T-helper 1 cell treated with Interleukin-12 subunit alpha and Interleukin-12 subunit beta and Interleukin-4 antibody, amounts not matched to agents 30 μg/mL and 1 μg/mL, for 36 hours (primary cell): ENCODE data around the gene MTOR.
"Not testable (repeated sequence)": the region's sequence is repeated elsewhere in the genome, so short reads cannot be mapped to it uniquely, and the experiment has no call there.

Experiments
- H3K27ac Mint-ChIP-seq: one replicate; pipeline ENCODE4 v1.8.0; 2021; ENCODE audit warnings: mild to moderate bottlenecking, mixed read lengths
- H3K27me3 Mint-ChIP-seq: one replicate; pipeline ENCODE4 v1.8.0; 2021; ENCODE audit warnings: low read depth, mixed read lengths
- H3K36me3 Mint-ChIP-seq: one replicate; pipeline ENCODE4 v1.8.0; 2021; ENCODE audit warnings: low read depth, mixed read lengths
- H3K4me1 Mint-ChIP-seq: one replicate; pipeline ENCODE4 v1.8.0; 2021; ENCODE audit warnings: low read depth, mixed read lengths
- H3K4me3 Mint-ChIP-seq: one replicate; pipeline ENCODE4 v1.8.0; 2021; ENCODE audit warnings: mild to moderate bottlenecking, moderate library complexity, mixed read lengths
- H3K9me3 Mint-ChIP-seq: one replicate; pipeline ENCODE4 v1.8.0; 2021; ENCODE audit warnings: mixed read lengths

The MTOR gene

DNA sequence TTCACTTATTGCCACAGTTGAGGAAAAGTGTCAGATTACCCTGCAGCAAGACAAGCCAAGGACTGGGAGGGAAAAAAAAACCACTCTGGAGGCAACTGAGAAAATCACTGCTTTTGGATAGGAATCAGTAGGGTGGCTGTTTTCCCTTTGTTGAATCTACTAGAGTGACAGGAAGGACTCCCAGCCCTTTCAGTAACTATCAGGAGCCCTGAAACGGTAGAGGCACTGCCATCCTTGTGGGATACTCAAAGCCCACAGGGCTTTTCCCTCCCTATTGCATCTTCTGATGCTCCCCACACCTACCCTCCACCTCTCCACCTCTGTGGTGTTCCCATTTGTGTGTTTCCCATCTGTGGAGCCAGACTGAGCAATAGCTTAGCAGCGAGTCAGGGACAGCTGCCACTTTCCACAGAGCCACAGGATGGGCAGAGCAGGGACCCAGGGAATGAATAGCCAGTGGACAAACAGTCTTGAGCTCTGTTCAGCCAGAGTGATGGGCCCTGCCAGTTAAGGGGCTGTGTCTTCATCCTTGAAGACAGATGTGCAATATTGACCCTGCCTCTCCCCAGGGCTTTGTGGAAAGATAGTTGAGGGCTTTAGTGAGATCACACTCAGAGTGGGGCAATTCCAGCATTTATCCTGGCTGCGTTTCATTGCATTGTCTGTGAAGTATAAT, 24.5 kb upstream of the MTOR start:
- no peaks in the 10 kb centered on the region for H3K27me3 Mint-ChIP-seq
- peaks cover 41% of the 10 kb centered on the region for H3K4me1 Mint-ChIP-seq
- H3K27ac Mint-ChIP-seq, result no peak overlapping the region
- peaks cover 50% of the 10 kb centered on the region for H3K36me3 Mint-ChIP-seq
- no peak overlapping the region for H3K4me3 Mint-ChIP-seq
- H3K9me3 Mint-ChIP-seq, result peaks cover 4% of the 10 kb centered on the region

DNA sequence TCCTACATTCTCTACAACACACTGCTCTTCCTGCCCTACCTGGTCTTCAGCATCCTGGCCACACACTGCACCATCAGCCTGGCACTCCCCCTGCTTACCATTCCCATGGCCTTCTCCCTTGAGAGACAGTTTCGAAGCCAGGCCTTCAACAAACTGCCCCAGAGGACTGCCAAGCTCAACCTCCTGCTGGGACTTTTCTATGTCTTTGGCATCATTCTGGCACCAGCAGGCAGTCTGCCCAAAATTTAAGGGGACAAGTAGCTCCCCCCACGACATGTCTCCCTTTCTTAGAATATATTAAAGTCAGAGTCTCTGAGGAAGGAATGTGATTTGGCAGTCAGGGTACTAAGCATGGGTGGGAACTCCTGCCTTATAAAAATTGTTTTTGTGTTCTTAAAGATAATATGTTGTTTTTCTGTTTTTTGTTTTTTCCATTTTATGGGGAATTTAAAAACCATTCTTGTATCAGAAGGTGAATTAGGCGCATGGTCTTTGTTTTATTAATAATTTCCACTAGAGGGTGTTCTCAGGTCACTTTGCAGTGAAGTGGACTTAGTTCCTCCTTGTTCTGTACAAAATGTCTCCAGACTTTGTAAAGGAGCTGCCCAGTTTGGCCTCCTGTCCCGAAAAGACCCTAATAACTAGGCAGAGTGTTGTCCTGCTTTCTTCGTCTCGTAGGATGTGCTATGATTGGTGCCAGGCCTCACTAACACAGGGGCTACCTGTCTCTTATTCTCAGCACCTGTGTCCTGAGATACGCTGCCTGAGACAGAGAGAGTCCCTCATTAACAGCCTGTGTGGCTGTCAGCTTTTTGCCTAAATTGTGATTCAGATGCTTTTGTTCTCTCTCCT, 23.8 kb upstream of the MTOR start:
- Mint-ChIP-seq H3K27me3 (no peaks in the 10 kb centered on the region), H3K4me1 (peaks cover 45% of the 10 kb centered on the region), H3K4me3 (no peak overlapping the region), H3K27ac (peak overlapping the region; percentile 21), H3K9me3 (peaks cover 4% of the 10 kb centered on the region), H3K36me3 (peaks cover 51% of the 10 kb centered on the region)

DNA sequence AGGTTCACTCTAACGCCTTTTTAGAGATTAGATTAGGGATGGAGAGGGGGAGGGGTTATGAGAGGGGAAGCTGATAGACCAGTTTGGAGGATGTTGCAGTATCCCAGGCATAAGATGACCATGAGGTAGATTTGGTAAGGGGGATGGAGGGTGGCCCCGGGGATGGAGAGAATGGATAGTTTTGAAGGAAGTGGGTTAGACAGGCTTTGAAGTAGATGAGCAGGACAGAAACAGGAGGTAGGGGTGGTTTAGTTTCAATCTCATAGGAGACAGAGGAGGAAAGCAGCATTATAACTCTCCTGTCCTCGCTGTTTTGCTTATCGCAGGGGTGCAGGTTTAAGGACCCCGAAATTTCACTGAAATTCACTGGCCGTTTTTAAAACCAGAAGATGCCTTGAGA, 22.4 kb upstream of the MTOR start:
- peaks cover 54% of the 10 kb centered on the region for H3K4me1 Mint-ChIP-seq
- H3K9me3 Mint-ChIP-seq, result peaks cover 4% of the 10 kb centered on the region
- no peaks in the 10 kb centered on the region for H3K27me3 Mint-ChIP-seq
- H3K4me3 Mint-ChIP-seq, result peak overlapping the region; percentile 37
- peaks cover 59% of the 10 kb centered on the region for H3K36me3 Mint-ChIP-seq
- H3K27ac Mint-ChIP-seq, result peak overlapping the region; percentile 53

DNA sequence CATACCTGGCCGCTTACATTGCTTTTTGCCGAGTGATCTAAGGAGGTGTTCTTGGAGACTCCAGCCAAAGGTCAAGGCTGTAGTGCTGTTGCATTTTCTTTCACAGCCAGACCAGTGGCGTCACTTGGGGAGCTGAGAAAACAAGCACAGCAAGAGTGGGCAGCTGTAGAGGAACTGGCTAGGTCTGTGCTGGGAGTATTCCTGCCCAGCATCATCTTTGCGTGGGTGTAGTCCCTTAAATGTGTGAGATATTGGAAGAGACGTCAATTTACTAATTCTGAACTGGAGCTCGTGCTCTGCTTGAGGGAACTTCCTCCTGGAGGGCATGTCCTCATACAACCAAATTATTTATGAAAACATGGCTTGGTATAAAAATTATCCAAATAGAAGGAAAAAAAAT, 20.8 kb upstream of the MTOR start:
- peaks cover 53% of the 10 kb centered on the region for H3K36me3 Mint-ChIP-seq
- no peaks in the 10 kb centered on the region for H3K27me3 Mint-ChIP-seq
- no peak overlapping the region for H3K4me3 Mint-ChIP-seq
- peaks cover 57% of the 10 kb centered on the region for H3K4me1 Mint-ChIP-seq
- peaks cover 4% of the 10 kb centered on the region for H3K9me3 Mint-ChIP-seq
- no peak overlapping the region for H3K27ac Mint-ChIP-seq

DNA sequence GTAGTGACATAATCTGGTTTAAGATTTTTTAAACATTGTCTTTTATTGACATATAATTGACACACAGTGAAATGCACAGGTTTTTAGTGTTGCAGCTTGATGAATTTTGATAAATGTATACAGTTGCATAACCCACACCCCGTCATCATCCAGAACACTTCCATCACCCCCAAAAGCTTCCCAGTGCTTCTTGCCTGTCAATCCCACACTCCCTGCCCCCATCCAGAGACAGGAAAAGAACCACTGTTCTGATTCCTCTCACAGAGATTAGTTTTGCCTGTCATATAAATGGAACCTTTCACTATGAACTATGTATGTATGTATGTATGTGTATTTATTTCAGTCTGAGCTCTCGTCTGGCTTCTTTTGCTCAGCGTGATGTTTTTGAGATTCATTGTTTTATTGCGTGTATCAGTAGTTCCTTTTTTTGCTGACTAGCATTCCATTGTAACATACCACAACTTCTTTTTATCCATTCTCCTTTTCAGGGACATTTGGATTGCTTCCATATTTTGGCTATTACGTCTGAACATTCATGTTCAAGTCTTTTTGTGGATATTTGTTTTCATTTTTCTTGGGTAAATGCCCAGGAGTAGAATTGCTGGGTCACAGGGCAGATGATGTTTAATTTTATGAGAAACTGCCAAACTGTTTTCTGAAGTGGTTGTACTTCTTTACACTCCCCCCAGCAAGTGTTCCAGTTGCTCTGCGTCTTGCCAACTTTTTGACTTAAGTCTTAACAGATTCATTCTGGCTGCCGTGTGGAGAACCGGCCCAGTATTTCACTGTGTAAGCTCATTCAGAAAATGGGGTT, 19.4 kb upstream of the MTOR start:
- Mint-ChIP-seq H3K36me3 (peaks cover 53% of the 10 kb centered on the region), H3K27me3 (no peaks in the 10 kb centered on the region), H3K9me3 (peaks cover 4% of the 10 kb centered on the region), H3K4me1 (peaks cover 57% of the 10 kb centered on the region), H3K4me3 (peak overlapping the region; percentile 58), H3K27ac (peak overlapping the region; percentile 80)

DNA sequence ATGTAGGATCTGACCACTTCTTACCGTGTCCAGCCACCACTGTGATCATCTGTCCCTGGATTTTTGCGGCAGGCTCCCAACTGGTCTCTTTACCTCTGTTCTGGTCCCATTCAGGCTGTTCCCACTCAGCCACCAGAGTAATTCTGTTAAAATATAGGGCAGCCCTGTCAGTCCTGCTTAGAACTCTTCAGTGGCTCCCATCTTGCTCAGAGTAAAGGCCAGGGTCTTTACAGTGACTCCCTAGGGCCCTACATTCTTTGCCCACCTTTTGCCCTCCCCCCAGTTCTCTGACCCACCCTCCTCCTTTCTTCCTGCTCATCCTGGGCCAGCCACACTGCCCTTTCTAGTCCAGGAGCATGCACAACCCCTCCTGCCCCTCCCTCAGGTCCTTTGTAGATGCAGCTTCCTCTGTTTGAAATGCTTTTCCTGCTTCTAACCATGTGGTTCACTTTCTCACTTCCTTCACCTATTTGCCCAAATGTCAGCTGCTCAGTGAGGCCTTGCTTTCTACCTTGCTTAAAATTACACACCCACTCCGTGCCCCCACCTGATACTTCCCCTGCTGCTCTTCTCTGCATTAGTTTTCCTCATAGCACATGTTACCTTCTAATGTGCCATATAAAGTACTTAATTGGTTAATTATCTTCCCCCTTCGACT, 18.5 kb upstream of the MTOR start:
- Mint-ChIP-seq H3K27me3 (no peaks in the 10 kb centered on the region), H3K4me1 (peaks cover 57% of the 10 kb centered on the region), H3K27ac (peak overlapping the region; percentile 80), H3K36me3 (peaks cover 51% of the 10 kb centered on the region), H3K9me3 (peaks cover 4% of the 10 kb centered on the region), H3K4me3 (peak overlapping the region; percentile 58)

DNA sequence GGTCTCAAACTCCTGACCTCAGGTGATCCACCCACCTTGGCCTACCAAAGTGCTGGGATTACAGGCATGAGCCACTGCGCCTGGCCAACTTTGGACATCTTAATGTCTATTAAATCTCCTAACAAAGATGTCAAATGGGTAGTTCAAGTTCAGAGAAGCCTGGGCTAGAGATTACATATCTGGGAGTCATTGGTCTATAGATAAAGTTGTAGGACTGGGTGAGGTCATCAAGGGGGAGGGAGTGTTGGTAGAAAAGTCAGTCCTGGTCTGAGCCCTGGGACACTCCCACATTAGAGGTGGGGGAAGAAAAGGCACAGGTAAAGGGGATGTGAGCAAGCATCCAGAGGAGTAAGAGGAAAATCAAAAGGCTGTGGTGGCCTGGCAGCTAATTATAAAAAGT, 17.3 kb upstream of the MTOR start:
- H3K9me3 Mint-ChIP-seq, result peaks cover 4% of the 10 kb centered on the region
- H3K4me1 Mint-ChIP-seq, result peaks cover 55% of the 10 kb centered on the region
- peaks cover 50% of the 10 kb centered on the region for H3K36me3 Mint-ChIP-seq
- no peaks in the 10 kb centered on the region for H3K27me3 Mint-ChIP-seq
- H3K27ac Mint-ChIP-seq, result peak overlapping the region; percentile 60
- H3K4me3 Mint-ChIP-seq, result no peak overlapping the region

DNA sequence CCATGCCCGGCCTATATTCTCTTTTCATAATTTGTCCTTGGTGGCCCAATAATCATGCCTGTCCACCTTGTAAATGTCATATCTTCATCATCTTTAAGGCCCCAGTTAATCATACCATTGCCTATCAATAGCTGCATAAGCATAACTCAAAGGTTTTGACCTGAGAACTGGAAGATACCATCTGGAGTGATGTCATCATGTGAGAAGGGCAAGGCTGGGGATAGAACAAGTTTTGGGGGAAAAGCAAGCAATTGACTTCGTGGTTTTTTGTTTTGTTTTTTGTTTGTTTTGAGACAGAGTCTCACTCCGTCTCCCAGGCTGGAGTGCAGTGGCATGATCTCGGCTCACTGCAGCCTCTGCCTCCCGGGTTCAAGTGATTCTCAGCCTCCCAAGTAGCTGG, 16.8 kb upstream of the MTOR start:
- Mint-ChIP-seq H3K4me3 (no peak overlapping the region), H3K27ac (no peak overlapping the region), H3K27me3 (no peaks in the 10 kb centered on the region), H3K36me3 (peaks cover 50% of the 10 kb centered on the region), H3K9me3 (peaks cover 4% of the 10 kb centered on the region), H3K4me1 (peaks cover 51% of the 10 kb centered on the region)

DNA sequence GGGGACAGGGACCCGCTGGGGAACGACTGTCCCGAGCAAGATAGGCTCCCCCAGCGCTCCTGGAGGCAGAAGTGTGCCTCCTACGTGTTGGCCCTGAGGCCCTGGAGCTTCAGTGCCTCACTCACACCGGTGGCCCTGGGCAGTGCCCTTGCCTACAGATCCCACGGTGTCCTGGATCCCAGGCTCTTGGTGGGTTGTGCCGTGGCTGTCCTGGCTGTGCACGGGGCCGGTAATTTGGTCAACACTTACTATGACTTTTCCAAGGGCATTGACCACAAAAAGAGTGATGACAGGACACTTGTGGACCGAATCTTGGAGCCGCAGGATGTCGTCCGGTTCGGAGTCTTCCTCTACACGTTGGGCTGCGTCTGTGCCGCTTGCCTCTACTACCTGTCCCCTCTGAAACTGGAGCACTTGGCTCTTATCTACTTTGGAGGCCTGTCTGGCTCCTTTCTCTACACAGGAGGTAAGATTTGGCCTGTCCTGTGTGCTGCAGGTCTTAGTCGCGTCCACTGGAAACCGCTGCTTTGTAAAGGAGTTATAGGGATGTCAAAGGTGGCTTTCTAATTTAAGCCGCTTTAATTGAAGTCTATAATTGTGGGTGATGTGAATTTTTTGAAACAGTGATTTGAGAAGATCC, 11.4 kb upstream of the MTOR start:
- Mint-ChIP-seq H3K27me3 (no peaks in the 10 kb centered on the region), H3K4me1 (peaks cover 20% of the 10 kb centered on the region), H3K9me3 (no peaks in the 10 kb centered on the region), H3K27ac (peak overlapping the region; percentile 87), H3K36me3 (peaks cover 16% of the 10 kb centered on the region), H3K4me3 (peak overlapping the region; percentile 89)

DNA sequence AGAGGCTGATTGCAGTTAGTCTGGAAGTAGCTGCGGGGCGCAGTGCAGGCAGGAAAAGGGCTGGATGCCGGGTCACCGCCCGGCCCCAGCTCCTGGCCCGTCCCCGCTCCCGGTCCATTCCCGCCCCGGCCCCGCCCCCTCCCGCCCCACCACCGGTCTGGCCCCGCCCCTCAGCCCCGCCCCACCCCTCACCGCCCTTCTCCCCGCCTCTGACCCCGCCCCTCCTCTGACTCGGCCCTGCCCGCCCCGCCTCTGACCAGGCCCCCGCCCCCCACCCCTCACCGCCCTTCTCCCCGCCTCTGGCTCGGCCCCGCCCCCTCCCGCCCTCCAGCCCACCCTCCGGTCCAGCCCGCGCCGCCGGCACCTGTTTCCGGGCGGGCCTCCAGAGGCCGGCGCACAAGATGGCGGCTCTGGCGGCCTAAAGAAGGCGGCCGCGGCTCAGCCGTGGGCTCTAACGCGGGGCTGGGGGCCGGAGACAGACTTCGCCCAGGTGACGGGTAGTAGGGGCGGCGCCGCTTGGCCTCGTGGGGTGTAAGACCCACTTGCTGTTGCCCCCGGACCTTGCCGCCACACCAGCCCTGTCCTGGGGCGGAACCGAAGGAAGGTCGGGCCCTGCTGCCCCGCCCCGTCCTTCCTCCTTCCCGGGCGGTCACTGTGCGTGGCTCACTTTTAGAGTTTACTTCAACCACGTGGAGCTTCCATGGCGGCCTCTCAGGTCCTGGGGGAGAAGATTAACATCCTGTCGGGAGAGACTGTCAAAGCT, 10.7 kb upstream of the MTOR start, which contains the start of gene UBIAD1:
UBIAD1 (plus strand) TSS at position 367 of the 763 bp plus-strand sequence; CDS start at position 701, 334 bp downstream.
- Mint-ChIP-seq H3K36me3 (peaks cover 16% of the 10 kb centered on the region), H3K27ac (peak within 1 kb of the TSS; percentile 87), H3K9me3 (no peaks in the 10 kb centered on the region), H3K4me3 (peak within 1 kb of the TSS; percentile 89), H3K27me3 (no peaks in the 10 kb centered on the region), H3K4me1 (peaks cover 20% of the 10 kb centered on the region)

DNA sequence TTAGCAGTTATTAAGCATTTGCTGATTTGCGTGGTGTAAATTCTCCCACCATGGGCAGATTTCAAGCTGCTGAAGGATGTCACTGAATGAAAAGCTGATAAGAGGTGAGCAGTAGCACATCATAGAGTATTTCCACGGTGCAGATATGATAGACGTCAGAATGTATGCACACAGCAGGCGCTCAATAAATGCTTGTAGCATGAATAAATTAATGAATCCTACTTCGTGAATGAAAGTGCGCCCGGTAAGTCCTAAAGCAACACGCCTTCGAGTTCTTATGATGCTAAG, 10.1 kb upstream of the MTOR start:
- Mint-ChIP-seq H3K27me3 (no peaks in the 10 kb centered on the region), H3K36me3 (peaks cover 14% of the 10 kb centered on the region), H3K4me1 (peaks cover 20% of the 10 kb centered on the region), H3K4me3 (peak overlapping the region; percentile 64), H3K9me3 (no peaks in the 10 kb centered on the region), H3K27ac (peak overlapping the region; percentile 57)

DNA sequence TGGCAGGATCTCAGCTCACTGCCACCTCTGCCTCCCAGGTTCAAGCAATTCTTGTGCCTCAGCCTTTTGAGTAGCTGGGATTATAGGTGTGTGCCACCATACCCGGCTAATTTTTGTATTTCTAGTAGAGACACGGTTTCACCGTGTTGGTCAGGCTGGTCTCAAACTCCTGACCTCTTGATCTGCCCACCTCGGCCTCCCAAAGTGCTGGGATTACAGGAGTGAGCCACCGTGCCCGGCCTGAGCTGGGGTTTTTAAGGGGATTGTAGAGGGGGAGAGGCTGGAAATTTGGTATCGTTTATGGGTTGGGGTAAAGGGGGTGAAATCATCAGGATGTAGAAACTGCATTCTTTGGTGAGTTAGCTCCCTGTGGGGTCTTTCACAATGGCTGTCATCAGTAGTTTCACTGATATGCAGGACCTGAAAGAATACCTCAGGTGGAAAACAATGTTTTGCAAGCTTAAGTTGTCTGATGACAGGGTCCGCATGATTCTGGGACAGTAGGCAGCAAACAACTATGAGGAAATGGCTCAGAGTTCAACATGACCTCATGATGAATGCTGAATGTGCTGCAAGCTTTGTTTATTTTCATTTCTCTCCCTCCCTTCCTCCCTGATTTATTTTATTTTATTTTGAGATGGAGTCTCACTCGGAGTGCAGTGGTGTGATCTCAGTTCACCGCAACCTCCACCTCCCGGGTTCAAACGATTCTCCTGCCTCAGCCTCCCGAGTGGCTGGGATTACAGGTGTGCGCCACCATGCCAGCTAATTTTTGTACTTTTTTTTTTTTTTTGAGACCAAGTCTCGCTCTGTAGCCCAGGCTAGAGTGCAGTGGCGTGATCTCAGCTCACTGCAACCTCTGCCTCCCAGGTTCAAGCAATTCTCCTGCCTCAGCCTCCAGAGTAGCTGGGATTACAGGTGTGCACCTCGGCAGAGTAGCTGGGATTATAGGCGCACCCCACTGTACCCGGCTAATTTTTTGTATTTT, 5.3 kb upstream of the MTOR start:
- not testable (repeated sequence) for H3K9me3 Mint-ChIP-seq, H3K36me3 Mint-ChIP-seq, H3K4me1 Mint-ChIP-seq, H3K27ac Mint-ChIP-seq, H3K27me3 Mint-ChIP-seq, H3K4me3 Mint-ChIP-seq
